Gastroesophageal sphincter (tissue), 3 donors: ENCODE measurements around the gene MYO7A.

Source experiments
- CTCF ChIP-seq, 4 experiments: fragments of 200-600 bp in 2 of 4; fragments of 450-650 bp in 2 of 4; sonication (generic) in 1 of 4; IDR thresholded peaks; one replicate each; pipeline ENCODE4 v1.5.1; 2017 to 2019; ENCODE audit warnings: antibody characterized with exemption in 4 of 4, mild to moderate bottlenecking in 2 of 4, moderate library complexity in 2 of 4
- POLR2A ChIP-seq, 2 donors: fragments of 450-650 bp; IDR thresholded peaks; one replicate each; pipeline ENCODE4 v1.6.1; 2017; ENCODE audit warnings: antibody characterized with exemption in 2 of 2, mild to moderate bottlenecking in 2 of 2, moderate library complexity in 1 of 2
- POLR2AphosphoS5 ChIP-seq: sonication (generic); formaldehyde crosslinking; IDR thresholded peaks from one replicate; pipeline ENCODE4 v1.6.1; 2017; ENCODE audit warnings: antibody characterized with exemption

GRCh38 chr11:77108436-77108835, 19.6 kb upstream of the MYO7A start:
- no peak for TF ChIP-seq CTCF (IDR thresholded peaks at IDR 0.05)
- TF ChIP-seq POLR2AphosphoS5 = no peak
- TF ChIP-seq POLR2A (IDR thresholded peaks at IDR 0.05) = no peak
